ENCODE results near the gene SPINDOC.
"Not testable (repeated sequence)": the region's sequence is repeated elsewhere in the genome, so short reads cannot be mapped to it uniquely, and the experiment has no call there.

SPINDOC gene

DNA sequence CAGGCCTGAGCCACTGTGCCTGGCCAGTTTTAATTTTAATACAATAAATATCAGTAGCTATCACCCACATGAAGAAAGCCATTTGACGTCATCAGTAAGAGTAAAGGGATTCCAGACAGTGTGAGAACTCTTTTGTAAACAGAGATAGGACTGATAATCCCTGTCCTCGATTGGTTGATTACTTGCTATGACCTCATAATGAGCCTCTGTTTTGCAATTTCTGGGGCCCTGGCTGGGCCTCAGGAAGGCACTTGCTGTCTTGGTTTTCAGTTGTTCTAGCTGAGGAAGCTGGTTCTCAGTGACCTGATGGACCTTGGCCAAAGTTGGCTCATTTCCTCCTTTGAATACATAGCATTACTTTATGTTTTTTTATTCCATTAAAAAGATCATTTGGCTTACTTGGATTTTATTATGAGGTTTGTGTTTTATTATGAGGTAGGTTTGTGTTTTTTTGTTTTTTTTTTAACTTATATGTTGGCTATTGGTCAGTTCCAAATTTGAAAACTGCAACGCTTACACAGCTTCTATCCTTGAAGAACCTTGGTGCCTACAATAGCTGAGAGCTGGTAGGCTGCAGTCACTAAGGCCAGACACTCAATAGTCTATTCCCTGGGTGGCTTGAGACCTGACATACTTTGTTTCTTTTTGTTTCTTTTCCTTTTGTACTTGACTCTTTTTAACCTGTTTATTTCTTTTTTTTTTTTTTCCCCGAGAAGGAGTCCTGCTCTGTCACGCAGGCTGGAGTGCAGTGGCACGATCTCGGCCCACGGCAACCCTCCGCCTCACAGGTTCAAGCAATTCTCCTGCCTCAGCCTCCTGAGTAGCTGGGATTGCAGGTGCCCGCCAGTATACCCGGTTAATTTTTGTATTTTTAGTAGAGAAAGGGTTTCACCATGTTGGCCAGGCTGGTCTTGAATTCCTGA, 45.6 kb downstream of the SPINDOC start:
- no peak for DNase-seq

DNA sequence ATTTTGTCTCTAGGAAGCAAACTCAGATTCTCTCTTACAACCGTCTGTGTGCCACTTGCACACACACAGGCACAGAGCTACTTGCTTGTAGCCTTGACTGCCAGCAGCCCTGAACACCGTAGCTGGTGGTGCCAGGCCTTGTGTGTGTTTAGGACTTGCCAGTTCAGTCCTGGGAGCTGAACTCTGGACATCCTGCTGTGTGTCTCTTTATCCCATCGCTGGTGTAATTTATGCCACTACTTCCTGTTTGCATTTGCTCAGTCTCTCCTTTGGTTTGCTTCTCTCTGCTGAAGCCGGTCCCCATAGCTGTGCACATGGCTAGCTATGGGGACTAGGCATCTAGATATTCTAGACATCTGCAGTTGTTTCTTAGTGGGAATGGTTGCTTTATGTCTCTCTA, 49.7 kb downstream of the SPINDOC start:
- DNase-seq: no peak

DNA sequence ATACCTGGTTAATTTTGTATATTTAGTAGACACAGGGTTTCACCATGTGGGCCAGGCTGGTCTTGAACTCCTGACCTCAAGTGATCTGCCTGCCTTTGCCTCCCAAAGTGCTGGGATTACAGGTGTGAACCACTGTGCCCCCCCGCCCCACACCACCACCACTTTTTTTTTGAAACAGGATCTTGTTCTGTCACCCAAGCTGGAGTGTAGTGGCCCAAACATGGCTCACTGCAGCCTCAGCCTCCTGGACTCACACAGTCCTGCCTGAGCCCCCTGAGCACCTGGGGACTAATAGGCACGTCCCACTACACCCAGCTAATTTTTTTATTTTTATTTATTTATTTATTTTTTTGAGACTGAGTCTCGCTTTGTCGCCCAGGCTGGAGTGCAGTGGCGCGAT, 50.4 kb downstream of the SPINDOC start:
- not testable (repeated sequence) for DNase-seq

DNA sequence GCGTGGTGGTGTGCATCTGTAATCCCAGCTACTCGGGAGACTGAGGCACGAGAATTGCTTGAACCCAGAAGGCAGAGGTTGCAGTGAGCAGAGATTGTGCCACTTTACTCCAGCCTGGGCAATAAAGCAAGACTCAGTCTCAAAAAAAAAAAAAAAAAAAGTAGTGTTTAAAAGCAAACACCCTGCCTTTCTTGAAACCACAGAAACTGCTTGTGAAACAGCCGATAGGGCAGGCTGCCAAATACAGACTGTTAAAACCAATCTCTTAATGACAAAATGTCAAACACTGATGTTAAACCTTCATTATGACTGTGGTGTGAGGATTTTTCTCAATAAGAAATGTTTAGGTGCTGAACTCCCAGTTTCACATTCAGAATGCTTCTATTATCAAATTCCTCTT, 53.0 kb downstream of the SPINDOC start:
- DNase-seq: peak; percentile 82

DNA sequence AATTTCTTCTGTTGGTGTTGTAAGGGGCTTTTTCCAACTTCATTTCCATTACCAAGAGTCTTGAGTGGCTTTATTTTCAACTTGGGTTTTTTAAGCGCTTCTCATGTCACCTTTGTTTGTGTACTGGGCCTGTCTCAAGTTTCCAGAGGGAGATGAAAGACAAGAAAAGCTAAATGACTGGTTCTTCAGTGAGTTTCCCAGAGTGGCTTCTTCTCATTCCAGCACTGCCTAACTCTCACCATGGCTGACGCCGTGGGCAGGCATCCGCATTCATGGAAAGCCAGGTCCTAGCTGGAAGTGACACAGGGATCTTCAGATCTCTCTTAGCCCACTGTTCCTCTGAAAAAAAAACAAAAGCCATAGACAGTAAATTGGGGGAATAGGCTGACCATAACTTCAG, 54.3 kb downstream of the SPINDOC start:
- no peak for DNase-seq

DNA sequence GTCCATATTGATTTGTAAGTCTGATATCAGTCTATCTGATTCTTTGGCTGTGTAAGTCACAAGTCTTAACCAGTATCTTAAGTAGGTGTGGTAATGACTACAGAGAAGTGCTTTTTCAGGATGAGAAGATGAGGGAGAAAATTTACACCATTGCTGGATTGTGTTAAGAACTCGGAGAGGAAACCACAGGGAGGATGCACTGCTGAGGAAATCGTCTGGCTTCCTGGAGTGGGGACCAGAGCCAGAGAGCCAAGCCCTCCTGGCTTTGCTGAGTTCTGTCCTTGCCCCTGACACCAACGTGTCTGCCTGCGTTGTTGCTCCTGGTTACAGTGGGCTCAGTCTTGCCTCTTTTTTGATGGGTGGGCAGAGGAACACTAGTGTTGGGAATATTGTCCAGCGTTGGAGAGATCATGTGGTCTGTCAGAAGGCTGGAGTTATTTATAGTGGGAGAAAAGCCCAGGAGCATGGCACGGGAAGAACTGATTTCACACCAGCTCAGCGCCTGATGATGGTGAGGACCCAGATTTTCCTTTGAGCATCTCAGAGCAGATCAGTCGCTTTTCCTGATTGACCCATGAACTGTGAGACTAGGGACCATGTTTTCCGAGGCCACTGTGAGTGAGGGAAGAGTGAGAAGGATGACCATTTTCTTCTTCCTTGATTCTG, 55.3 kb downstream of the SPINDOC start:
- DNase-seq: no peak

DNA sequence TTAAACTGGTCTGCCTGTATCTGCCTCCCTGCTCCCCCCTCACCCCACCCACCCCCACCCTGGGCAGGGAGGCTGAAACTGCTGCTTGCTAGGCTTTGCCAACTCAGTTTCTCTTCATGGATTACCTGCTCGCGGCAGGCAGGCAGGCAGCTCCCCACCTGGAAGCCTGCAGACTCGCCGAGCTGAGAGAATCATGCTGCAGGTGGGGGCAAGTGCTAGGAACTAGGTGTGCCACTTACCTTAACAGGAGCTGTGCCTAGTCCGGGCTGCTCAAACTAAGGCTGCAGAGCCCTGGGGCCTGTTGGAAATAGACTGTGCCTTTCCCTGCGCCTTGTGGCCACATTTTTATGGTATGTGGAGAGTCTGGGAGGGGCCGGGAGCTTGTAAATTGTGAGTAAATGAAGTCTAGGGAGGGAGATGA, 55.9 kb downstream of the SPINDOC start:
- DNase-seq: no peak

DNA sequence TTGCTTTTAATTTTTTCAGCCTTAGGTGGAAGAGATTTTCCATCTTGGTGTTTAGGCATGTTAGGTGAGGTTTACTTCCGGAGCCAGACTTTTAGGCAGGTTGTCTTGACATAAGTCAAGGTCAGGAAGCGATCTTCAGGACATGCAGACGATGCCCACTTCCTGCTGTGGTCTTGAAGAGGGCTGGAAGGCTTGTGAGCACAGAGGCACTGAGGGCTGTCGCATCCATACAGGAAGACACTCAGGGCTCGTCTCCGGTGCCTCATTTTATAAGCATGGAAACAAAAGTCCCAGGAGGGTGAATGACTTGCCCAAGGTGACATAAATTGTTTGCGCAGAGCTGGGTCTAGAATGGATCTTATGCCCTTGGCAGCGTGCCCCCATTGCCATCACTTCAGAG, 56.4 kb downstream of the SPINDOC start:
- no peak for DNase-seq

DNA sequence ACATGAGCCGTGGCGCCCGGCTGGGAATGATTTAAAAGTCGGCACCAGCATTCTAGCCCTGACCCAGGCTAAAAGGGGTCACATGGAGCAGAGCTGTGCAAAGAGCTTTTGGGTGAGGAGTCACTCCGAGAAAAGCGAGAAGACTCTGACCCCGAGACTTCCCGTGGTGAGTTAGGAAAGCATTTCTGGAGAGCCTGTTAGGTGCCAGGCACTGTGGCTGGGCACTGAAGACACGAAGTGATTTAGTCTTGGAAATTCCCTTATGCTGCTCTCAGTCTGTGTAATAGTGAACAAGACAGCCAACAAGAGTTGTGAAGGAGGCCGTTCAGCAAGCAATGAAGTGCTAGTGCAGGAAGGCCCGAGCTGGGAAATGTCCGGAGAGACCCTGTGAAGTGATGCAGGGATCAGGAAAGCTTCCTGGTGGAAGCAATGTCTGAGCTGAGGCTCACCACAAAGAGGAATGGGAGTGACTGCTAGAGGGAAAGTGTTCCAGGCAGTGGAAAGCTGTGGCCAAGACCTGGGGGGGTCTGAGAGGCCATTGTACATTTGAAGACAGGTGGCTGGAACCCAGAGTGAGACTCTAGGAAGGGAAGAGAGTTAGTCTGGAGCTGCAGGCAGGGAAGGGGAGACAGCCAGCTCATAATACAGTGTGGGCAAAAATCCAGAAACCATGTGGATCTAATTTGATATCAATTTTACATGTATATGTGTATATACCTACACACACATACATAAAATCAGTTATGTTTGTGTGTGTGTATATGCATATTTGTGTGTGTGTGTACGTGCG, 57.3 kb downstream of the SPINDOC start:
- no peak for DNase-seq

DNA sequence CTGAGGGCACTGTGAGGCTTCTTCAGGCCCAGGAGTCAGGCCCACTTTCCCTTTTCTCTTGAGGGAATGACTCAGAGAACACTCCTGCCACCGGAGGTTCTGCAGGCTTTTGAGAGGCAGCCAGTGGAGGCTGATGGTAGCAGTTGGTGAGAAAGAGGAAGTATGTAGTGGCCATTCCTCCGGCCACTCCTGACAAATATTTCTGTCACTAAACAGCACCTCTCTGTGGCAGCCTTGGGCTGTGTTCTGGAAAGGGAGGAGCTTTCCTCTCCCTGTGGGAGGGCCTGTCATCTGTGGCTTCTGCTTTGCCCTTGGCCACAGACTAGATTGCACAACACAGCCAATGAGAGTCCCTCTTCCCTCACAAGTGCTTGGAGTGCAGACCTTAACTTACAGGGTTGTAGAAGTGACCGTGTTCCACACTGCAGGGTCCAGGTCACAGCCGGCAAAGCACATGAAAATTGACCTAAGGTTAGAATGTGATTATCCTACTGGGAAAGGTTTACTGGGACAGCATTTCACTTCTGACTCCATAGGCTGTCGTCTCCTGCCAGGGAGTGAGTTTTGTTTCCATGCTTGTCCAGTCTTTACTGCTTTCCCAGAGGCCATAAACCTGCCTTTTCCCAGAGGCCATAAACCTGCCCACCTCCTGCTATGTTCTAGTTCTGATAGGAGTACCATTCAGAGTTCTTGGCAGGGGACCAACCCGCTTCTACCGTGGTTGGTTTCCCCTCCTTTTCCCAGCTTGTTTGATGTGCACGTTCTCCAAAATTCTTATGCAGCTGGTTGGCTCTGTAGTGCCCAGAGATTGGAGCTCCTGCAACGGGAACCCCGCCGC, 58.9 kb downstream of the SPINDOC start:
- no peak for DNase-seq

DNA sequence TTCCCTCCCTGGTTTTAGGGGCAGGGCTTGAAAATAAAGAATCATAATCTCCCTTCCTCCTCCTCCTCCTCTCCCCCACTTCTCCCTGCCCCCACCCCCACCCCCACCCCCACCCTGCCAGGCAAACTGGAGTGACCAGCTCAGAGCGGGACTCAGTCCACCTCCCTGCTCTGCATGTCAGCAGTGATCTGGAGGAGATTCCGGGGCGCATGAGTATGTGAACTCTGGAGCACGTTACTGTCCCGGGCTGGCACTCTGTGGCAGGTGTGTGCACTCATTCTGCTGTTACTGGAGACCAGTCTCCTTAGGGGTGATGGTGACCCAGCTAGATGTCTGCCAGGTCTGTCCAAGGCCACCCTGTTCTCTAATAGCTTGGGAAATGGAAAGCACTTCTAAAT, 59.5 kb downstream of the SPINDOC start:
- DNase-seq: no peak

DNA sequence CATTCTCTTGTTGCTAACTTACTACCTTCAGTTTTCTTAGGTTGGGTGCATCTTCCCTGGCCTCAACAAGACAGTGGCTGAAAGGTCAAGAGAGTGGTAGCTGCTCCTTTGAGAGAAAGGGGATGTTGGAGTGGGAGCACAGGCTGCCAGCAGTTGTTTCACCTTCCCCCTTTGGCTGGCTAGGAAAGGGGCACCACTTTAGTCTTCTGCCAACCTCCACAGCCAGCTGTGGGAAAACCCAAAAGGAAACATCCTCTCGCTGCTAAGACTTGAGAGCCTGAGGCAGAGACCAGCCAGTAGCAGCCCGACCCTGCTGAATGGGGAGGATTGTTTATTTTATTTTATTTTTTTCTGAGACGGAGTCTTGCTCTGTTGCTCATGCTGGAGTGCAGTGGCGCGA, 60.1 kb downstream of the SPINDOC start:
- no peak for DNase-seq

DNA sequence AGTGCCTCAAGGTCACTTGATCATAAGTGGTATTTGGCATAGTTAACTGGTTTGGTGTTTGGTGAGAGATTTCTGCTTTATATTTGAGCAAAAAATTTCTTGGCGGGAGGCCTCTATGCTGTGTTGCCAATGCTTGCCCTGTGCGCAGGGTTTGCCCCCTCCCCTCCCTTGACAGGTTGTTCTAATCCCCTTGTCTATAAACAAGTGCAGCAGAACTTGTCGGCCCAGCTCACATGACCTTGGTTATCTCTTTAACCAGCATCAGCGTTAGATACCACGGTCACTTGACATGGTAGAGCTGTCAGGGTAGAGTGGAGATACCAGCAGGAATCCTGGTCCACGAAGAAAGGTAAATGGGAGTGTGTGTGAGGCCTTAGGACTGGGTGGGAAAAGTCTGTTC, 61.3 kb downstream of the SPINDOC start:
- no peak for DNase-seq

DNA sequence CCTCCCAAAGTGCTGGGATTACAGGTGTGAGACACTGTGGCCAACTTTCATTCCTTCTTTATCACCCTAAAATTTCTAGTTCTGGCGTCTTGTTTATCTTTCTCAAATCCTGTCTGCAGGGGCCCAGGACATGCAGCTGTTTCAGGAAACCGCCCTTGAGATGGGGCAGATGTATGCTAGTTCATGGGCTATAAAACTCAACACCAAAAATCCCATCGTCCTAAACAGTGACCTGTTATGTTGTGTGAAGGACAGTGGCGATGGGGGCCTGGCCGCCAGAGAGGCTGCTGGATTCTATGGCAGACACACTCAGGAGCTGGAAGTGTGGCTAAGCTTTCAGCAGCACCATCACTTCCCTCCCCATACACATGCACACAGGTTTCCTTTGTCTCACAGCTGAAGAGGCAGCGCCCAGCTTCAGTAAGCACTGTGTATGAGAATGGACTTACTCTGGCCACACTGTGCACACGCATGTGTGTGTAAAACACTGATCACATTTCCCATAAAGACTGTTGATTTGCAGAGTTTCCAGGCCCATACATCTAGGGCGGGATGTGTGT, 62.3 kb downstream of the SPINDOC start:
- DNase-seq: no peak

DNA sequence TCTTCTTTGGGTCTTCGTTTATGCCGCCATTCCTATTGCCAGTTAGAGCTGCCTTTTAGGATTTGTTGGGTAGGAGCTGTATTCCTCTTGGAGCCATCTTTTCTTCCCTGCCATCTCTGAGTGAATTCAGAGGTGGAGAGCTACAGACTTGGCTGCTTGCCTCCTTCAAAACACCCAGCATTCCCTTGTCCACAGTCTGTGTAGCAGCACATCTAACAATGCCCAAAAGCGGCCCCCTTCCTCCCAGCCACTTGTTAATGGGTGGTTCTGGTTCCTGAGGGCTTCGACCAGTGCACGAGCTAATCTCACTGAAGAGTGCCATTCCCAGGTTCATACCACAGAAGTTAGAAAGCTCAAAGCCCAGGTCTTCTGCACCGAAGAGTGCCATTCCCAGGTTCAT, 63.4 kb downstream of the SPINDOC start:
- DNase-seq: no peak

Data from activated naive CD4-positive, alpha-beta T cell treated with anti-CD3 and anti-CD28 coated beads, Interleukin-2, amount 50 U/mL, for 16 hours (primary cell).